Breast epithelium (tissue), 3 donors: ENCODE measurements around the gene PANK2.

ENCODE experiments used
- POLR2A ChIP-seq: fragments of 450-650 bp; IDR thresholded peaks from one replicate; pipeline ENCODE4 v1.6.1; 2016; ENCODE audit warnings: antibody characterized with exemption, mild to moderate bottlenecking, moderate library complexity
- POLR2AphosphoS5 ChIP-seq, 3 donors: sonication (generic); formaldehyde crosslinking; IDR thresholded peaks; one replicate each; pipeline ENCODE4 v1.6.1; 2017; ENCODE audit warnings: antibody characterized with exemption in 3 of 3
- TF ChIP-seq, protein P1 (sequence below), 3 donors: fragments of 450-650 bp; IDR thresholded peaks; one replicate each; pipeline ENCODE4 v1.5.1; 2016 to 2017; ENCODE audit warnings: antibody characterized with exemption in 3 of 3, mild to moderate bottlenecking in 3 of 3, moderate library complexity in 3 of 3

DNA sequence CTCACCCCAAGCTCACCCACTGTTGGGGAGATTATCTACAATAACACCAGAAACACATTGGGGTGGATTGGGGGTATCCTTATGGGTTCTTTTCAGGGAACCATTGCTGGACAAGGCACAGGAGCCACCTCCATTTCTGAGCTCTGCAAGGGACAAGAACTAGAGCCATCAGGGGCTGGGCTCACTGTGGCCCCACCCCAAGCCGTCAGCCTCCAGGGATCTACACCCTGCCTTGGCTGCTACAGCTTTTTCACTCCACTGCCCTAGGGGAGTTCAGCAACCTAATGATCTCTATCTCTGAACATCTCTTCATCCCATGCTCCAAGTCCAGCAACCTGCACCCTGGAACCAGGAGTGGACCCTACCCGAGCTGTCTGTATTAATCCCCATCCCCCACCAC is 21.4 kb upstream of the PANK2 start:
- TF ChIP-seq, protein P1, sequence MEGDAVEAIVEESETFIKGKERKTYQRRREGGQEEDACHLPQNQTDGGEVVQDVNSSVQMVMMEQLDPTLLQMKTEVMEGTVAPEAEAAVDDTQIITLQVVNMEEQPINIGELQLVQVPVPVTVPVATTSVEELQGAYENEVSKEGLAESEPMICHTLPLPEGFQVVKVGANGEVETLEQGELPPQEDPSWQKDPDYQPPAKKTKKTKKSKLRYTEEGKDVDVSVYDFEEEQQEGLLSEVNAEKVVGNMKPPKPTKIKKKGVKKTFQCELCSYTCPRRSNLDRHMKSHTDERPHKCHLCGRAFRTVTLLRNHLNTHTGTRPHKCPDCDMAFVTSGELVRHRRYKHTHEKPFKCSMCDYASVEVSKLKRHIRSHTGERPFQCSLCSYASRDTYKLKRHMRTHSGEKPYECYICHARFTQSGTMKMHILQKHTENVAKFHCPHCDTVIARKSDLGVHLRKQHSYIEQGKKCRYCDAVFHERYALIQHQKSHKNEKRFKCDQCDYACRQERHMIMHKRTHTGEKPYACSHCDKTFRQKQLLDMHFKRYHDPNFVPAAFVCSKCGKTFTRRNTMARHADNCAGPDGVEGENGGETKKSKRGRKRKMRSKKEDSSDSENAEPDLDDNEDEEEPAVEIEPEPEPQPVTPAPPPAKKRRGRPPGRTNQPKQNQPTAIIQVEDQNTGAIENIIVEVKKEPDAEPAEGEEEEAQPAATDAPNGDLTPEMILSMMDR (IDR thresholded peaks at IDR 0.05): no peak
- TF ChIP-seq POLR2AphosphoS5 (IDR thresholded peaks at IDR 0.05): no peak
- no peak for TF ChIP-seq POLR2A
